ENCODE results near the gene DDX10.

The DDX10 gene

GRCh38 chr11:108975026-108975425 lies 310.2 kb downstream of the DDX10 start:
- no peak for DNase-seq

DNA sequence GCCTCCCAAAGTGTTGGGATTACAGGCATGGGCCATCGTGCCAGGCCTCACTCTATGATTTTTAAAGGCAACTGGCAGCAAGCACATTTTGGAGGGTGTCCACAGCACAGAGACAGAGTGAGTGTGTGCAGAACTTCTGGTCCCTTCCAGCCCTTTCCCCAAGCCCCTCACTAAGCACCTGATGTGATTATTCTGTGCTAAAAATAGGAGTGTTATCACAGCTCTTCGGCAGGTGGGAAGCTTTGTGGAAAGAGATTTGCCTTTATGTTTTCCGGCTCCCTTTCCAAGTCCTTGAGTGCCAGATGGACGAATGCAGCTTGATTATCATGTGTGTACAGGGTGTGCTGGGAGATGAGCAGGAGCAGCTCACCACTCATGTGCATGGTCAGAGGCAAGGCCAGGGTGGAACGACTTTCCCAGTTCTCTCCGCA lies 310.8 kb downstream of the DDX10 start:
- no peak for DNase-seq

- peak in 1 of 51 donors; percentile 17 for DNase-seq
Measured at GRCh38 chr11:108983636-108984420, 319.0 kb downstream of the DDX10 start.

- DNase-seq, result peak in 1 of 51 donors; percentile 27
Measured at GRCh38 chr11:108984523-108984922, 319.7 kb downstream of the DDX10 start.

DNA sequence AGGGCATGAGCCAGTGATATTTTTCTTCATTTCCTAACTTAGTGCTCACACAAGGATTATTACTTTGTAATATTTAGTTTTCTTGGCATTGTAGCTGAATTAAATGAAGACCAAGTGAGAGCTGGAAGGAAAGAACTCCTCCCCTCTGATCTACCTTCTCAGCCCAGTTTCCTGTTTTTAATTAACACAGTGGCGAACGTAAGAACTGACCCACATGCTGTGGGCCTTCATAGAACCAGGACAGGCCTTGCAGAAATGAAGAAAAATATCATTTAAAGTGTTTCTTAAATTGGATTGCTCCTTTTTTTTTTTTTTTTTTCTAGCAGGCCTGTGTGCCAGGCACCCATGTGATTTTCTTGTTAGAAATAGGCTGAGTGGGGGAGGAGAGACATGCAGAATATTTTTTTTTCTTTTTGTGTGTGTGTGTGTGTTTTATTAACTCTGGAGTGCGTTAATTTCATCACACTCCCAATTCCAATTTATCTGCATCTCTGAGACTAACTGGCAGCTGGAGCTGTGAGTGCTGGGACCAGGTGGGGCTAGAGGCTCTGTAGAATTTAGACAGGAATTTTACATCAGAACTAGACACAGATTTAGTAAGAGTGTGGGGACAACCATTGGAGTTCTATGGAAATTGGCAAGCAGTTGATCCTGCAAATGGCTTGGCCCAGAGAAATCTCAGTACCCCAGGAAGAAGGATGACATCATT lies 320.5 kb downstream of the DDX10 start:
- DNase-seq, result peak in 1 of 51 donors; percentile 24

DNA sequence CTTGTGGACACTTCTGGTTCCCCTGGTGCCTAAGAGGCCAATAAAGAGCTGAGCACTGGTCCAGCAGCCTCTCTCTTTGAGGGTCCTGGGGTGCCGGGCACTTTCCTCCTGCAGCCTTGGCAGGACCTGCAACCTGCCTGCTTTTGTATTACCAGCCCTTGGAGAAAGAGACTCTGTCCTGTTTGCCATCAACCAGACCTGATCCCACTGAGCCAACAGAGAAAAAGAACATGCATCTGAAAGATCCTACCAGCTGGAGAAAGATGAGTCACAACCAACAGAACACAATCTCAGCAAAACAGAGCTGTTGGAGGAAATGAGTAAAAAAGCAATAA lies 321.0 kb downstream of the DDX10 start:
- peak in 1 of 51 donors; percentile 24 for DNase-seq

All from hypothalamus (tissue), 51 donors.